ENCODE measurements around the gene MYH11.

MYH11 gene

DNA sequence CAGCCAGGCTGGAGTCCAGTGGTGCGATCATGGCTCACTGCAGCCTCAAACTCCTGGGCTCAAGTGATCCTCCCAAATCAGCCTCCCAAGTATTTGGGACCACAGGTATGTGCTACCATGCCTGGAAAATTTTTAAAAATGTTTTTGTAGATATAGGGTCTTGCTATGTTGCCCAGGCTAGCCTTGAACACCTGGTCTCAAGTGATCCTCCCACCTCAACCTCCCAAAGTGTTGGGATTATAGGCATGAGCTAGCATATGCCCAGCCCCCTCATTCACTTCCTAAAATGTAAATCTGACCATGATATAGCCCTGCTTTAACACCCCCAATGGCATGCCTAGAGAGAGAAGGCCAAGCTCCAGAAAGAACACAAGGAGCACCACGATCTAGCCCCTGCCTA is 108.2 kb downstream of the MYH11 start:
- Histone ChIP-seq H3K36me3 (ENCODE audit: control insufficient read depth in 1 of 2, insufficient read depth in 2 of 2, low read length in 2 of 2) (peaks cover 29 to 47% of the 10 kb centered on the region in 2 donors), H3K9me3 (ENCODE audit: control insufficient read depth in 1 of 2, low read length in 2 of 2) (no peaks in the 10 kb centered on the region), H3K4me3 (ENCODE audit: low read depth in 1 of 2, low read length in 2 of 2) (no peak overlapping the region), H3K4me1 (ENCODE audit: control insufficient read depth in 1 of 2, insufficient read depth in 2 of 2, low read length in 2 of 2) (peaks cover 0 to 22% of the 10 kb centered on the region in 2 donors), H3K27me3 (ENCODE audit: low read depth, low read length) (no peaks in the 10 kb centered on the region), H3K27ac (ENCODE audit: low read length) (no peak overlapping the region)

DNA sequence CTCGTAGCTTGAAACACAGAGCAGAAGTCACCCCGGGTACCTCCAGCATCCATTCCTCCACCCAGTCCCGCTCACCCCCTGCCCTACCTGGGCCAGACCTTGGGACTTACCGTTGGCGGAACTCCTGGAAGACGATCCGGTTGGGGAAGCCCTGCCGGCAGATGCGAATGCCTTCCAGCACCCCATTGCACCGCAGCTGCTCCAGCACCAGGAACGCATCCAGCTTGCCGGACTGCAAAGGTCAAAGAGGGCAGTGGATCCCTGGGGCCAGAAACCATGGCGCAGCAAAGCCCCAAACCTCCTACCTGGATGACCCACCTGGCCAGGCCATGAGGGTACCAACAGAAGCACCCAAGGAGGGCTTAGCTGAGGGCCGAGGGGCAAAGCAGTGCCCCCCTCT is 108.9 kb downstream of the MYH11 start:
- Histone ChIP-seq H3K27ac (ENCODE audit: low read length) (no peak overlapping the region), H3K36me3 (ENCODE audit: control insufficient read depth in 1 of 2, insufficient read depth in 2 of 2, low read length in 2 of 2) (peaks cover 34 to 51% of the 10 kb centered on the region in 2 donors), H3K27me3 (ENCODE audit: low read depth, low read length) (no peaks in the 10 kb centered on the region)

DNA sequence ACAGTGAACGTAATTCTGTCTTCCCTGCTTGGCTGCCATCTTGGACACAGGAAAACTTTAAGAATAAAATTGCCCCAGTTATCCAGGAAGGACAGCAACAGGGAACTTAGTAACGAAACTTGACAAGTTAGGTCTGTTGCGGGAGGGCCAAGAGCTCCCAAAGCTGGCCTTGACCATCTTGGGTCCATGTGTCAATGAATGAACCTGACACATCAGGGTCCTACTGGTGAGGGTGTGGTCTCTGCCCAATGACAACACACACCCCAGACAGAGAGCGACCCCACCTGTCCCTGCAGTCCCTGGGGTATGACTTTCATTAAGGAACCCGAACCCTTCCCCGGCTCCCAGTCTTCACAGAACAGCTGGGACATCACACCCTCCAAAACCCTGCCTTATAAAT is 110.5 kb downstream of the MYH11 start:
- Histone ChIP-seq H3K9me3 (ENCODE audit: control insufficient read depth in 1 of 2, low read length in 2 of 2) (no peaks in the 10 kb centered on the region), H3K4me1 (ENCODE audit: control insufficient read depth in 1 of 2, insufficient read depth in 2 of 2, low read length in 2 of 2) (peaks cover 0 to 13% of the 10 kb centered on the region in 2 donors), H3K27ac (ENCODE audit: low read length) (no peak overlapping the region), H3K4me3 (ENCODE audit: low read depth in 1 of 2, low read length in 2 of 2) (no peak overlapping the region), H3K27me3 (ENCODE audit: low read depth, low read length) (no peaks in the 10 kb centered on the region), H3K36me3 (ENCODE audit: control insufficient read depth in 1 of 2, insufficient read depth in 2 of 2, low read length in 2 of 2) (peaks cover 40 to 55% of the 10 kb centered on the region in 2 donors)

More for the DNA sequence above, 108.9 kb downstream of the MYH11 start:
- peaks cover 0 to 17% of the 10 kb centered on the region in 2 donors for H3K4me1 ChIP-seq (ENCODE audit: control insufficient read depth in 1 of 2, insufficient read depth in 2 of 2, low read length in 2 of 2)
- no peaks in the 10 kb centered on the region for H3K9me3 ChIP-seq (ENCODE audit: control insufficient read depth in 1 of 2, low read length in 2 of 2)
- no peak overlapping the region for H3K4me3 ChIP-seq (ENCODE audit: low read depth in 1 of 2, low read length in 2 of 2)

DNA sequence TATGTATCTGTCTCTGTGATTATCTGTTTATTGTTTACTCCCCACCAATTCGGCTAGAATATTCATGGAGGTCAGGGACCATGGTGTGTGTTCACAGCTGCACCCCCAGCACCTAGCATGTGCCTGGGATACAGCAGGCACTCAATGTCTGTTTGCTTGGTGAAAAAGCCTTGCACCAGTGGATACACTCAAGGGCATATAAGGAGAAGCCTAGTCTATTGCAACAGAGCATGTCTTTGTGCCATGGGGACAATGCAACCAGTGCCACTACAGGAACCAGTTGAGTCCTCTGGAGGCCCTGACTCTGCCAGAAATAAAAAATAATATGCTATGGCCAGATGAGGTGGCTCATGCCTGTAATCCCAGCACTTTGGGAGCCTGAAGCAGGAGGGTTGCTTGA is 113.2 kb downstream of the MYH11 start:
- H3K27ac ChIP-seq (ENCODE audit: low read length), result no peak overlapping the region
- H3K4me3 ChIP-seq (ENCODE audit: low read depth in 1 of 2, low read length in 2 of 2), result no peak overlapping the region
- no peaks in the 10 kb centered on the region for H3K27me3 ChIP-seq (ENCODE audit: low read depth, low read length)
- H3K4me1 ChIP-seq (ENCODE audit: control insufficient read depth in 1 of 2, insufficient read depth in 2 of 2, low read length in 2 of 2), result peaks cover 0 to 9% of the 10 kb centered on the region in 2 donors
- H3K9me3 ChIP-seq (ENCODE audit: control insufficient read depth in 1 of 2, low read length in 2 of 2), result no peaks in the 10 kb centered on the region
- peaks cover 40 to 60% of the 10 kb centered on the region in 2 donors for H3K36me3 ChIP-seq (ENCODE audit: control insufficient read depth in 1 of 2, insufficient read depth in 2 of 2, low read length in 2 of 2)

DNA sequence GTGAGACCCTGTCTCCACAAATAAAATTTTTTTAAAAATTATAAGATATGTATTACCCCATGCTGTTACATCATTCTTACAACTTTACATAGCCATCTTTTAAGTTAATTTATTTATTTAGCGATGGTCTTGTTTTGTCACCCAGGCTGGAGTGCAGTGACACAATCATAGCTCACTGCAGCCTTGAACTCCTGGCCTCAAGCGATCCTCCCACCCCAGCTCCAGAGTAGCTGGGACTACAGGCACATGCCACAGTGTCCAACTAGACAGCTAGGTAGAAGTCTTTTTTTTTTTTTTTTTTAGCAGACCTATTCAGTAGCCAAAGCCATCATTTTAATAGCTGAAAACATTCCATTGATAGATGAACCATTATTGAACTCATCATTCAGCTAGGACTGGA is 114.1 kb downstream of the MYH11 start:
- H3K4me1 ChIP-seq (ENCODE audit: control insufficient read depth in 1 of 2, insufficient read depth in 2 of 2, low read length in 2 of 2), result peaks cover 0 to 9% of the 10 kb centered on the region in 2 donors
- no peak overlapping the region for H3K4me3 ChIP-seq (ENCODE audit: low read depth in 1 of 2, low read length in 2 of 2)
- H3K27me3 ChIP-seq (ENCODE audit: low read depth, low read length), result no peaks in the 10 kb centered on the region
- H3K36me3 ChIP-seq (ENCODE audit: control insufficient read depth in 1 of 2, insufficient read depth in 2 of 2, low read length in 2 of 2), result peaks cover 37 to 57% of the 10 kb centered on the region in 2 donors
- H3K27ac ChIP-seq (ENCODE audit: low read length), result no peak overlapping the region
- H3K9me3 ChIP-seq (ENCODE audit: control insufficient read depth in 1 of 2, low read length in 2 of 2), result no peaks in the 10 kb centered on the region

DNA sequence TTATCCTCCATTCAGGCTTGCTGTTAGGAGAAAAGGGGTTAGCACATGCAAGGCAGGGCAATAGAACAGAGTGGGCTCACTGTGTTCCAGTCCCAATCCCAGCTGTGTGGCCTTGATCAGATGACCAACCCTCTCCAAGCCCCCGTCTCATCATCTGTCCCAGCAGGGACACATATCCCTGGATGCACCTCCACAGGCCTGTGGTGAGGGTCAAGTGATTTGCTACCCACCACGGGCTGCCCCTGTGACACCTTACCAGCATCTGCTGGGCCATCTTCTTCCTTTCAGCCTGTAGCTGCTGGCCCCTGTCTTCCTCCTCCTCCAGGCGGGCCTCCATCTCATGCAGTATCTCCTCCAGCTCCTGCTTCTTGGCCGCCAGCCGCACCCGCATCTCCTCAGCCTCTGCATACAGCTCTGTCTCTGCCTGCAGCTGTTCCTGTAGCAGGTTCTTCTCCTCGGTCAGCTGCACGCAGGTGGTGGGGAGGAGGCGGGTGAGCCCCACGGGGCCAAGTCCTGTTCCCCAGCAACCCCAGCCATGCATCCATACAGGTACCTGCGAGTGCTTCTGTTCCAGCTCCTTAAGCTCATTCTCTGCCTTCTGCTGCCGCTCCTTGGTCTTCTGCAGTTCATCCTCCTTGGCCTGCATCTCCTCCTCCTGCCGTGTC is 115.5 kb downstream of the MYH11 start:
- Histone ChIP-seq H3K4me1 (ENCODE audit: control insufficient read depth in 1 of 2, insufficient read depth in 2 of 2, low read length in 2 of 2) (peaks cover 0 to 5% of the 10 kb centered on the region in 2 donors), H3K27ac (ENCODE audit: low read length) (no peak overlapping the region), H3K4me3 (ENCODE audit: low read depth in 1 of 2, low read length in 2 of 2) (no peak overlapping the region), H3K36me3 (ENCODE audit: control insufficient read depth in 1 of 2, insufficient read depth in 2 of 2, low read length in 2 of 2) (peaks cover 35 to 67% of the 10 kb centered on the region in 2 donors), H3K9me3 (ENCODE audit: control insufficient read depth in 1 of 2, low read length in 2 of 2) (no peaks in the 10 kb centered on the region), H3K27me3 (ENCODE audit: low read depth, low read length) (no peaks in the 10 kb centered on the region)

DNA sequence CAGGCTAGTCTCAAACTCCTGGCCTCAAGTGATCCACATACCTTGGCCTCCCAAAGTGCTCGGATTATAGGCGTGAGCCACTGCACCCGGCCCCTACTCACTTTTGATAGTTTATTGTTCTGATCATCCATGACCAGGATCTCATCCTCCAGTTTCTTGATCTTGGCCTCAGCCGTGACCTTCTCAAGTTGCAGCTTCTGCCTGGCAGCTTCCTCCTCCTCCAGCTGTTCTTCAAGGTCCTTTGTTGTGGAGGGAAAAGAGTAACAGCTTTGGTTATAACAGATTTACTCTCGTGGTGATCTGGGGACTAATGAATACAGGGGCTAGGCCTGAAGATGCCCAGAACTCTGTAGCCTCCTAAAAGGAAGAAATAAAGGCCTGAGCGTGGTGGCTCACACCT is 116.9 kb downstream of the MYH11 start:
- Histone ChIP-seq H3K4me1 (ENCODE audit: control insufficient read depth in 1 of 2, insufficient read depth in 2 of 2, low read length in 2 of 2) (peaks cover 0 to 8% of the 10 kb centered on the region in 2 donors), H3K9me3 (ENCODE audit: control insufficient read depth in 1 of 2, low read length in 2 of 2) (no peaks in the 10 kb centered on the region), H3K4me3 (ENCODE audit: low read depth in 1 of 2, low read length in 2 of 2) (no peak overlapping the region), H3K27me3 (ENCODE audit: low read depth, low read length) (no peaks in the 10 kb centered on the region), H3K36me3 (ENCODE audit: control insufficient read depth in 1 of 2, insufficient read depth in 2 of 2, low read length in 2 of 2) (peaks cover 38 to 76% of the 10 kb centered on the region in 2 donors), H3K27ac (ENCODE audit: low read length) (no peak overlapping the region)

DNA sequence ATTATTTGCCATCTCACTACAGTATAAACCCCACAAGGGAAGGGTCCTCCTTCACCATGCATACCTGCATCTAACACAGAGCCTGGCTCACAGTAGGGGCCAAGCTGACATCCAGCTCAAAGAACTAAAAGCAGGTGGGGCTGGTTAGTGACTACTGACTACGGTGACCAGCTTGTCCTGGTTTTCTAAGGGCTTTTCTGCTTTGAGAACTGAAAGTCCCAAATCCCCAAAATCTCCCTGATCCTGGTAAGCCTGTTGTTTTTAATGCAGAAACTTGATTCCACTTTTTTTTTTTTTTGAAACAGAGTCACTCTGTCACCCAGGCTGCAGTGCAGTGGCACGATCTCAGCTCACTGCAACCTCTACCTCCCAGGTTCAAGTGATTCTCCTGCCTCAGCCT is 117.4 kb downstream of the MYH11 start:
- Histone ChIP-seq H3K27ac (ENCODE audit: low read length) (no peak overlapping the region), H3K27me3 (ENCODE audit: low read depth, low read length) (no peaks in the 10 kb centered on the region), H3K4me1 (ENCODE audit: control insufficient read depth in 1 of 2, insufficient read depth in 2 of 2, low read length in 2 of 2) (peaks cover 0 to 8% of the 10 kb centered on the region in 2 donors), H3K9me3 (ENCODE audit: control insufficient read depth in 1 of 2, low read length in 2 of 2) (no peaks in the 10 kb centered on the region), H3K4me3 (ENCODE audit: low read depth in 1 of 2, low read length in 2 of 2) (no peak overlapping the region), H3K36me3 (ENCODE audit: control insufficient read depth in 1 of 2, insufficient read depth in 2 of 2, low read length in 2 of 2) (peaks cover 38 to 79% of the 10 kb centered on the region in 2 donors)

DNA sequence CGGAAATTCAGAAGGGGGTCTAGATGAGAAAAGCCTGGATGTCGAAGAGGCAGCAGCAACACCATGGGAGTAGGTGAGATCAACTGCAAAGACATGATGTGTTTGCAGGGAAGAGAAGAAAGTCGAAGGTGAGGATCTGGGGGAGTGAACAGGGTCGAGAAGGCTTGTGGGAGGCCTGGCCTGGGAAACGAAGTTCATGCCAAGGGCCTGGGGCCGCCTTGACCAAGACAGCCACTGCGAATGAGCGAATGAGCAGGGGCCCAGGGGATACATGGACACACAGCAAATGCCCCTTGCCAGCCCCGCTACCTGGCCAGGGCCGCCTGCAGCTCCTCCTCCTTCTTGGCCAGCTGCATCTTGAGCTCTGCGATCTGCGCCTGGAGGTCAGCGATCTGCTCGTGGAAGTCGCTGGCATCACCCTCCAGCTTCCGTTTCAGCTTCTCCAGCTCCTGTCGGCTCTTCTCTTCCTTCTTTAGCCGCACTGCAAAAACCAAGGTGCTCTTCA is 119.6 kb downstream of the MYH11 start:
- Histone ChIP-seq H3K27me3 (ENCODE audit: low read depth, low read length) (no peaks in the 10 kb centered on the region), H3K4me3 (ENCODE audit: low read depth in 1 of 2, low read length in 2 of 2) (no peak overlapping the region), H3K36me3 (ENCODE audit: control insufficient read depth in 1 of 2, insufficient read depth in 2 of 2, low read length in 2 of 2) (peaks cover 39 to 85% of the 10 kb centered on the region in 2 donors), H3K9me3 (ENCODE audit: control insufficient read depth in 1 of 2, low read length in 2 of 2) (no peaks in the 10 kb centered on the region), H3K27ac (ENCODE audit: low read length) (no peak overlapping the region), H3K4me1 (ENCODE audit: control insufficient read depth in 1 of 2, insufficient read depth in 2 of 2, low read length in 2 of 2) (peaks cover 0 to 11% of the 10 kb centered on the region in 2 donors)

DNA sequence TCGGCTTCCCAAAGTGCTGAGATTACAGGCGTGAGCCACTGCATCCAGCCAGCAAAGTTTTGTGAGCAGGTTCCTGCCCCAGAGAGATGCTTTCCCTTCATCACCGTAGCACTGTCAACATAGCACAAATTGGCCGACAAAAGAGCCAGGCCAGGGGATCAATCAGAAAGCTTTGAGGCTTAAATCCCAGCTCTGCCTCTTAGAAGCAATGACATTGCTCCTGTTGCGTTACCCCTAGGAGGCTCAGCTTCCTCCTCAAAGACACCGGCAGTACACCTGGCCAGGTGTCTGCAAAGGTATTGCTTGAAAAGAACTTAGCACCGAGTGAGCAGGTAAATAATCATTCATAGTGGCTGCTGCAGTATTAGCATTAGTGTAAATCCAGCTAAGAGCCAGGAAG is 120.3 kb downstream of the MYH11 start:
- Histone ChIP-seq H3K27me3 (ENCODE audit: low read depth, low read length) (no peaks in the 10 kb centered on the region), H3K9me3 (ENCODE audit: control insufficient read depth in 1 of 2, low read length in 2 of 2) (no peaks in the 10 kb centered on the region), H3K36me3 (ENCODE audit: control insufficient read depth in 1 of 2, insufficient read depth in 2 of 2, low read length in 2 of 2) (peaks cover 35 to 82% of the 10 kb centered on the region in 2 donors), H3K27ac (ENCODE audit: low read length) (no peak overlapping the region), H3K4me1 (ENCODE audit: control insufficient read depth in 1 of 2, insufficient read depth in 2 of 2, low read length in 2 of 2) (peaks cover 0 to 11% of the 10 kb centered on the region in 2 donors), H3K4me3 (ENCODE audit: low read depth in 1 of 2, low read length in 2 of 2) (no peak overlapping the region)

DNA sequence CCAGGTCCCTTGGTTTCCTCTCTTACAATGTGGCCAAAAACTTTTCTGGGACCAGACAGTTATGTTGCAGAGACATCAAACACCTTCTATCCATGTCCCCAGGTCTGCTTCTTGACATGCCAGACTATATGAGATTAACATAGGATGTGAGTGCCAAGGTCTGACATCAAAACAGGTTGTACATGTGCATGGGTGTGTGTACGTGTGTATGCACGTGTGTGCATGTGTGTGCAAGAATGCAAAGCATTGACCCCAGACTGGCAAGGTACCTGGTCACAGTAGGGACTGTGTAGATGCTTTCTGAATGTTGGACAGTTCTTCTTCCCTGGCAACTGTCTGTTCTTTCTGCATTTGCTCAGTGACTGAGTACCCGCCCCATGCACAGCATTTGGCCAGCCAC is 121.2 kb downstream of the MYH11 start:
- peaks cover 27 to 78% of the 10 kb centered on the region in 2 donors for H3K36me3 ChIP-seq (ENCODE audit: control insufficient read depth in 1 of 2, insufficient read depth in 2 of 2, low read length in 2 of 2)
- H3K27me3 ChIP-seq (ENCODE audit: low read depth, low read length), result no peaks in the 10 kb centered on the region
- H3K27ac ChIP-seq (ENCODE audit: low read length), result no peak overlapping the region
- H3K4me1 ChIP-seq (ENCODE audit: control insufficient read depth in 1 of 2, insufficient read depth in 2 of 2, low read length in 2 of 2), result peaks cover 0 to 11% of the 10 kb centered on the region in 2 donors
- H3K9me3 ChIP-seq (ENCODE audit: control insufficient read depth in 1 of 2, low read length in 2 of 2), result no peaks in the 10 kb centered on the region
- no peak overlapping the region for H3K4me3 ChIP-seq (ENCODE audit: low read depth in 1 of 2, low read length in 2 of 2)

DNA sequence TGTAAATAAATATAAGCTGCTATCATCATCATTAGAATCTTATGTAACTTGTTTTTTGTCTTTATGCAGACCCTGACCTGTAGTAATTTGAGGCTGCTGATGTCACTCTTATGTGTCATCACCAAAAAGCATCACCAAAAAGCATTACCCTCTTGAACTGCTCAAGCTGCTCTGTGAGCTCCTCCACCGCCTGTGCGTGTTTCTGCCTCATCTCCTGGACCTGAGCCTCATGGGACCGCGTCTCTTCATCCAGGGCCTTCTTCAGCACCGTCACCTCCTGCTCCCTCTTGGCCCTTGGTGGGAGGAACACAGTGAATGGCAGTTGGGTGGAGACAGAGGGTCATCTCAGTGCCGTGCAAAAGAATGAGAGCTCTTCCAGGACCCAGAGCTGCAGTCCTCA is 124.4 kb downstream of the MYH11 start:
- Histone ChIP-seq H3K27ac (ENCODE audit: low read length) (no peak overlapping the region), H3K9me3 (ENCODE audit: control insufficient read depth in 1 of 2, low read length in 2 of 2) (no peaks in the 10 kb centered on the region), H3K4me3 (ENCODE audit: low read depth in 1 of 2, low read length in 2 of 2) (no peak overlapping the region), H3K27me3 (ENCODE audit: low read depth, low read length) (no peaks in the 10 kb centered on the region), H3K36me3 (ENCODE audit: control insufficient read depth in 1 of 2, insufficient read depth in 2 of 2, low read length in 2 of 2) (peaks cover 24 to 73% of the 10 kb centered on the region in 2 donors), H3K4me1 (ENCODE audit: control insufficient read depth in 1 of 2, insufficient read depth in 2 of 2, low read length in 2 of 2) (peaks cover 0 to 9% of the 10 kb centered on the region in 2 donors)

All from muscle layer of duodenum (tissue), 2 donors.